SK-N-SH (cell line): Measurements from ENCODE around the gene COL5A1.

Experiments used
- CHD2 ChIP-seq: fragments of 150-350 bp; IDR thresholded peaks from 2 replicates; pipeline ENCODE4 v1.6.1; 2018; ENCODE audit warnings: low read length; ENCODE audit not compliant: partially characterized antibody
- CTCF ChIP-seq: fragments of 200-600 bp; sonication (generic); IDR thresholded peaks from 2 replicates; pipeline ENCODE4 v1.6.1; 2017; ENCODE audit warnings: antibody characterized with exemption, mild to moderate bottlenecking, moderate library complexity
- EP300 ChIP-seq, 2 experiments: IDR thresholded peaks; 2 replicates each; pipeline versions ENCODE4 v1.4.0 to v1.6.1; 2012; ENCODE audit warnings: borderline replicate concordance in 1 of 2, low read depth in 1 of 2, low read length in 1 of 2
- FOXM1 ChIP-seq: IDR thresholded peaks from 2 replicates; pipeline ENCODE4 v1.4.0; 2012; ENCODE audit warnings: low read depth, mild to moderate bottlenecking
- GABPA ChIP-seq: IDR thresholded peaks from 2 replicates; pipeline ENCODE4 v1.4.0; 2012; ENCODE audit warnings: low read depth, mild to moderate bottlenecking
- GATA2 ChIP-seq: sonication (generic); formaldehyde crosslinking; IDR thresholded peaks from 2 replicates; pipeline ENCODE4 v1.5.0; 2020; ENCODE audit warnings: mild to moderate bottlenecking, missing genetic modification reagents
- JUND ChIP-seq: IDR thresholded peaks from 2 replicates; pipeline ENCODE4 v1.4.0; 2012
- MXI1 ChIP-seq: IDR thresholded peaks from 2 replicates; pipeline ENCODE4 v1.6.1; 2012; ENCODE audit warnings: mild to moderate bottlenecking, low read depth, low read length, improper control_type of control experiment
- POLR2AphosphoS5 ChIP-seq: IDR thresholded peaks from 2 replicates; pipeline ENCODE4 v1.6.1; 2012; ENCODE audit warnings: low read depth, low read length
- RCOR1 ChIP-seq: fragments of 150-350 bp; IDR thresholded peaks from 2 replicates; pipeline ENCODE4 v1.6.1; 2017; ENCODE audit warnings: antibody characterized with exemption, low read length
- TF ChIP-seq, protein P1 (sequence below): IDR thresholded peaks from 2 replicates; pipeline ENCODE4 v1.6.1; 2012; ENCODE audit warnings: mild to moderate bottlenecking, low read depth, low read length, moderate library complexity

DNA sequence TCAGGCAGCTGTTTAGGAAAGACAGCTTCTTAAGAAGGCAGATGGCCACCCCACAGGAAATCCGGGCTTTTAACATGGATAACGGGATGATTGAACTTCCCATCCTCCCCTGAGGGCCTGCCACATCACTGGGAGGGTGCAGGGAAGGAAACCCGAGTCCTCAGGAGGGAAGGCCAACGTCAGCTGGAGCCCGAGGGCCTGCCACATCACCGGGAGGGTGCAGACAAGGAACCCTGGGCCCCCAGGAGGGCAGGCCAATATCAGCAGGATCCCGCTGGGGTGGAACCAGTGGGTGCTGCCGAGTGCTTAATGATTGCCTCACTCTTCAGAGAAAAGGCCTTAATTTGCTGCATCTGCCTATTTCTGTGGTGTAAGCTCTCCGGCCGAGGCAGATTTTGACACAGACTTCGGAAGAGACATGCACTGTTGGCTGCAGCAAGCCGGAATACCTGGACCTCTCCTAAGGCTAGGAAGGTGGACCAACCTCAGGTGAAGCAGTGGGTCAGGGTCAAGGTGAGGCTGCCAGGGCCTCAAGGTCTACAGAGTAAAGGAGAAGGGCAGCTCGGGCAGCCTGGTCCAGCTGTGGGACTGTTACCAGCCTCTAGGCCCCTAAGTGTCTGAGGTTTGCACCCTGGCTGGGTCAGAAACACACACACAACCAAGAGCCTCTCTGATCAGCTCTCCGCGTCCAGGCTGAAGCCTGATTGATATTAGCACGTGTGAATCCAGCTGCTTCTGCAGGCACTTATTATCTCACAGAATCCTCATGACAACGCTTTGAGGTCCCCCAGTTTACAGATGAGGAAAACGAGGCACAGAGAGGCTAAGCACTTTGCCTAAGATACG is 14.8 kb upstream of the COL5A1 start:
- TF ChIP-seq EP300 (IDR thresholded peaks at IDR 0.05; ENCODE audit: borderline replicate concordance in 1 of 2, low read depth in 1 of 2, low read length in 1 of 2) (no peak), GATA2 (CRISPR knock-in tag) (no peak), CTCF (no peak), FOXM1 (no peak), GABPA (peak; percentile 26; the same call in 1 of the 2 replicates), RCOR1 (no peak), JUND (no peak), POLR2AphosphoS5 (no peak), MXI1 (no peak), CHD2 (no peak)
- TF ChIP-seq, protein P1, sequence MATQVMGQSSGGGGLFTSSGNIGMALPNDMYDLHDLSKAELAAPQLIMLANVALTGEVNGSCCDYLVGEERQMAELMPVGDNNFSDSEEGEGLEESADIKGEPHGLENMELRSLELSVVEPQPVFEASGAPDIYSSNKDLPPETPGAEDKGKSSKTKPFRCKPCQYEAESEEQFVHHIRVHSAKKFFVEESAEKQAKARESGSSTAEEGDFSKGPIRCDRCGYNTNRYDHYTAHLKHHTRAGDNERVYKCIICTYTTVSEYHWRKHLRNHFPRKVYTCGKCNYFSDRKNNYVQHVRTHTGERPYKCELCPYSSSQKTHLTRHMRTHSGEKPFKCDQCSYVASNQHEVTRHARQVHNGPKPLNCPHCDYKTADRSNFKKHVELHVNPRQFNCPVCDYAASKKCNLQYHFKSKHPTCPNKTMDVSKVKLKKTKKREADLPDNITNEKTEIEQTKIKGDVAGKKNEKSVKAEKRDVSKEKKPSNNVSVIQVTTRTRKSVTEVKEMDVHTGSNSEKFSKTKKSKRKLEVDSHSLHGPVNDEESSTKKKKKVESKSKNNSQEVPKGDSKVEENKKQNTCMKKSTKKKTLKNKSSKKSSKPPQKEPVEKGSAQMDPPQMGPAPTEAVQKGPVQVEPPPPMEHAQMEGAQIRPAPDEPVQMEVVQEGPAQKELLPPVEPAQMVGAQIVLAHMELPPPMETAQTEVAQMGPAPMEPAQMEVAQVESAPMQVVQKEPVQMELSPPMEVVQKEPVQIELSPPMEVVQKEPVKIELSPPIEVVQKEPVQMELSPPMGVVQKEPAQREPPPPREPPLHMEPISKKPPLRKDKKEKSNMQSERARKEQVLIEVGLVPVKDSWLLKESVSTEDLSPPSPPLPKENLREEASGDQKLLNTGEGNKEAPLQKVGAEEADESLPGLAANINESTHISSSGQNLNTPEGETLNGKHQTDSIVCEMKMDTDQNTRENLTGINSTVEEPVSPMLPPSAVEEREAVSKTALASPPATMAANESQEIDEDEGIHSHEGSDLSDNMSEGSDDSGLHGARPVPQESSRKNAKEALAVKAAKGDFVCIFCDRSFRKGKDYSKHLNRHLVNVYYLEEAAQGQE: no peak
